ENCODE measurements around the gene DAGLA. TPM values are rescaled to one million over a fixed set of nuclear protein-coding genes. Genes with fewer than 3 reads are reported as not detected.

Gene DAGLA
- total RNA-seq, 1 experiment from 2014 or later = 3.1 TPM

DNA sequence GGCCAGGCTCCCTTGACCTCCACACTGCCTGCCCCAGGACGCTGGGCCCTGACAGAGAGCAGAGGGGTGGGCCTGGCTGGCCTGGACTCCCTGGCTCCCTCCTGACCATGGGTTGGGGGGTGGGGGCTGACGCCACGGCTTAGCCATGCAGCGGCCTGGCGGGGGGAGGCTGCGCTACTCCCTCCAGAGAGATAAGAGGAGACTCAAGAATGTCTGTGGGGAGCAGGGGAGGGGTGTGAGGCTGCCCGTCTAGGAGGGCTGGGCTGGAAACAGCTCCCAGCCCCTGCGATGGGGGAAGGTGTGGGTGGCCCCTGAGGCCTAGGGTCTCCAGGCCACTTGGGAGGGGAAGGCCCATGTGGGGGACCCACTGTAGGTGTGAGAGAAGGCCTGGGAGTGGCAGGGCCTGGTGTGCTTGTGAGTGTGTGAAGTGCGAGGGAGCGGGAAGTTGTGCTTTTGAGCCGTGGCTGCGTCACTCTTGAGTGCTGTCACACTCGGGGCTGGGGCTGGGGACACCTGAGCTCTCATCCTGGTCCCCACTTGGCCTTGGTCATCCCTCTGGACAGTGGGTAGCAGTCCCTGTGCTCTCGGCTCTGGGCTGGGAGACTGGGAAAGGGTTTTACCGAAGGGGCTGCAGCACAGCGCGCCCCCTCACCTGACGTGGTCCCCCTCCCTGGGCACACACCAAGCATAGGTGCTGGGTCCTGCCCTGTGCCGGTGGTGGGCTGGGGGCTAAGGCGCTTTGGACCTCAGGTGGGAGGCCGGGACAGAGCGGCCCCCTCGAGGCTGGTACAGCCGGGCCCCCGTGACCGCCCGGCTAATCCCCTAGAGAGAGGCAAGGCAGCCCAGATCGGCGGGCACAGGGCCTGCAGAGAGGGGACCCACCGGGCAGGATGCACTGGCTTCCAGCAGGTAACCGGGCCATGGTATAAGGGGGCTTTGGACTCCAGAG is 74.6 kb downstream of the DAGLA start:
- Mint-ChIP-seq H3K27ac (no peak overlapping the region), H3K4me3 (no peak overlapping the region), H3K36me3 (no peaks in the 10 kb centered on the region), H3K27me3 (ENCODE audit: low read depth) (peaks cover 34% of the 10 kb centered on the region), H3K9me3 (no peaks in the 10 kb centered on the region), H3K4me1 (peaks cover 22% of the 10 kb centered on the region)
- TF ChIP-seq ZNF423 (CRISPR knock-in tag; IDR thresholded peaks at IDR 0.05) (no peak), FOXK1 (CRISPR knock-in tag; IDR thresholded peaks at IDR 0.05) (no peak), NFATC4 (CRISPR knock-in tag; IDR thresholded peaks at IDR 0.05) (no peak), GTF2I (CRISPR knock-in tag; conservative IDR thresholded peaks at IDR 0.05) (no peak), ESRRA (CRISPR knock-in tag; IDR thresholded peaks at IDR 0.05; ENCODE audit: borderline replicate concordance) (no peak), OVOL2 (CRISPR knock-in tag; IDR thresholded peaks at IDR 0.05; ENCODE audit: borderline replicate concordance) (no peak), GRHL2 (CRISPR knock-in tag; IDR thresholded peaks at IDR 0.05; ENCODE audit: insufficient replicate concordance, severe bottlenecking) (no peak), IRF2 (CRISPR knock-in tag; IDR thresholded peaks at IDR 0.05; ENCODE audit: borderline replicate concordance, low read depth) (no peak), ELF4 (CRISPR knock-in tag; IDR thresholded peaks at IDR 0.05; ENCODE audit: low read depth) (no peak), ATF1 (CRISPR knock-in tag; IDR thresholded peaks at IDR 0.05) (no peak), TP53 (CRISPR knock-in tag; IDR thresholded peaks at IDR 0.05) (no peak), CREB1 (CRISPR knock-in tag; IDR thresholded peaks at IDR 0.05) (no peak), TCF7 (CRISPR knock-in tag; IDR thresholded peaks at IDR 0.05; ENCODE audit: low read depth) (no peak)
- TF ChIP-seq, protein P1, sequence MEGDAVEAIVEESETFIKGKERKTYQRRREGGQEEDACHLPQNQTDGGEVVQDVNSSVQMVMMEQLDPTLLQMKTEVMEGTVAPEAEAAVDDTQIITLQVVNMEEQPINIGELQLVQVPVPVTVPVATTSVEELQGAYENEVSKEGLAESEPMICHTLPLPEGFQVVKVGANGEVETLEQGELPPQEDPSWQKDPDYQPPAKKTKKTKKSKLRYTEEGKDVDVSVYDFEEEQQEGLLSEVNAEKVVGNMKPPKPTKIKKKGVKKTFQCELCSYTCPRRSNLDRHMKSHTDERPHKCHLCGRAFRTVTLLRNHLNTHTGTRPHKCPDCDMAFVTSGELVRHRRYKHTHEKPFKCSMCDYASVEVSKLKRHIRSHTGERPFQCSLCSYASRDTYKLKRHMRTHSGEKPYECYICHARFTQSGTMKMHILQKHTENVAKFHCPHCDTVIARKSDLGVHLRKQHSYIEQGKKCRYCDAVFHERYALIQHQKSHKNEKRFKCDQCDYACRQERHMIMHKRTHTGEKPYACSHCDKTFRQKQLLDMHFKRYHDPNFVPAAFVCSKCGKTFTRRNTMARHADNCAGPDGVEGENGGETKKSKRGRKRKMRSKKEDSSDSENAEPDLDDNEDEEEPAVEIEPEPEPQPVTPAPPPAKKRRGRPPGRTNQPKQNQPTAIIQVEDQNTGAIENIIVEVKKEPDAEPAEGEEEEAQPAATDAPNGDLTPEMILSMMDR (IDR thresholded peaks at IDR 0.05) = no peak
- TF ChIP-seq, protein P2, sequence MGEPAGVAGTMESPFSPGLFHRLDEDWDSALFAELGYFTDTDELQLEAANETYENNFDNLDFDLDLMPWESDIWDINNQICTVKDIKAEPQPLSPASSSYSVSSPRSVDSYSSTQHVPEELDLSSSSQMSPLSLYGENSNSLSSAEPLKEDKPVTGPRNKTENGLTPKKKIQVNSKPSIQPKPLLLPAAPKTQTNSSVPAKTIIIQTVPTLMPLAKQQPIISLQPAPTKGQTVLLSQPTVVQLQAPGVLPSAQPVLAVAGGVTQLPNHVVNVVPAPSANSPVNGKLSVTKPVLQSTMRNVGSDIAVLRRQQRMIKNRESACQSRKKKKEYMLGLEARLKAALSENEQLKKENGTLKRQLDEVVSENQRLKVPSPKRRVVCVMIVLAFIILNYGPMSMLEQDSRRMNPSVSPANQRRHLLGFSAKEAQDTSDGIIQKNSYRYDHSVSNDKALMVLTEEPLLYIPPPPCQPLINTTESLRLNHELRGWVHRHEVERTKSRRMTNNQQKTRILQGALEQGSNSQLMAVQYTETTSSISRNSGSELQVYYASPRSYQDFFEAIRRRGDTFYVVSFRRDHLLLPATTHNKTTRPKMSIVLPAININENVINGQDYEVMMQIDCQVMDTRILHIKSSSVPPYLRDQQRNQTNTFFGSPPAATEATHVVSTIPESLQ (CRISPR knock-in tag; IDR thresholded peaks at IDR 0.05) = no peak
- TF ChIP-seq, protein P3, sequence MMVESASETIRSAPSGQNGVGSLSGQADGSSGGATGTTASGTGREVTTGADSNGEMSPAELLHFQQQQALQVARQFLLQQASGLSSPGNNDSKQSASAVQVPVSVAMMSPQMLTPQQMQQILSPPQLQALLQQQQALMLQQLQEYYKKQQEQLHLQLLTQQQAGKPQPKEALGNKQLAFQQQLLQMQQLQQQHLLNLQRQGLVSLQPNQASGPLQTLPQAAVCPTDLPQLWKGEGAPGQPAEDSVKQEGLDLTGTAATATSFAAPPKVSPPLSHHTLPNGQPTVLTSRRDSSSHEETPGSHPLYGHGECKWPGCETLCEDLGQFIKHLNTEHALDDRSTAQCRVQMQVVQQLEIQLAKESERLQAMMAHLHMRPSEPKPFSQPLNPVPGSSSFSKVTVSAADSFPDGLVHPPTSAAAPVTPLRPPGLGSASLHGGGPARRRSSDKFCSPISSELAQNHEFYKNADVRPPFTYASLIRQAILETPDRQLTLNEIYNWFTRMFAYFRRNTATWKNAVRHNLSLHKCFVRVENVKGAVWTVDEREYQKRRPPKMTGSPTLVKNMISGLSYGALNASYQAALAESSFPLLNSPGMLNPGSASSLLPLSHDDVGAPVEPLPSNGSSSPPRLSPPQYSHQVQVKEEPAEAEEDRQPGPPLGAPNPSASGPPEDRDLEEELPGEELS (CRISPR knock-in tag; IDR thresholded peaks at IDR 0.05) = no peak
- TF ChIP-seq, protein P4, sequence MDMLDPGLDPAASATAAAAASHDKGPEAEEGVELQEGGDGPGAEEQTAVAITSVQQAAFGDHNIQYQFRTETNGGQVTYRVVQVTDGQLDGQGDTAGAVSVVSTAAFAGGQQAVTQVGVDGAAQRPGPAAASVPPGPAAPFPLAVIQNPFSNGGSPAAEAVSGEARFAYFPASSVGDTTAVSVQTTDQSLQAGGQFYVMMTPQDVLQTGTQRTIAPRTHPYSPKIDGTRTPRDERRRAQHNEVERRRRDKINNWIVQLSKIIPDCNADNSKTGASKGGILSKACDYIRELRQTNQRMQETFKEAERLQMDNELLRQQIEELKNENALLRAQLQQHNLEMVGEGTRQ (CRISPR knock-in tag; IDR thresholded peaks at IDR 0.05) = no peak
- TF ChIP-seq, protein P5, sequence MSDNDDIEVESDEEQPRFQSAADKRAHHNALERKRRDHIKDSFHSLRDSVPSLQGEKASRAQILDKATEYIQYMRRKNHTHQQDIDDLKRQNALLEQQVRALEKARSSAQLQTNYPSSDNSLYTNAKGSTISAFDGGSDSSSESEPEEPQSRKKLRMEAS (CRISPR knock-in tag; IDR thresholded peaks at IDR 0.05) = no peak
- TF ChIP-seq, protein P6, sequence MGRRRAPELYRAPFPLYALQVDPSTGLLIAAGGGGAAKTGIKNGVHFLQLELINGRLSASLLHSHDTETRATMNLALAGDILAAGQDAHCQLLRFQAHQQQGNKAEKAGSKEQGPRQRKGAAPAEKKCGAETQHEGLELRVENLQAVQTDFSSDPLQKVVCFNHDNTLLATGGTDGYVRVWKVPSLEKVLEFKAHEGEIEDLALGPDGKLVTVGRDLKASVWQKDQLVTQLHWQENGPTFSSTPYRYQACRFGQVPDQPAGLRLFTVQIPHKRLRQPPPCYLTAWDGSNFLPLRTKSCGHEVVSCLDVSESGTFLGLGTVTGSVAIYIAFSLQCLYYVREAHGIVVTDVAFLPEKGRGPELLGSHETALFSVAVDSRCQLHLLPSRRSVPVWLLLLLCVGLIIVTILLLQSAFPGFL (CRISPR knock-in tag; IDR thresholded peaks at IDR 0.05; ENCODE audit: borderline replicate concordance) = no peak
- TF ChIP-seq, protein P7, sequence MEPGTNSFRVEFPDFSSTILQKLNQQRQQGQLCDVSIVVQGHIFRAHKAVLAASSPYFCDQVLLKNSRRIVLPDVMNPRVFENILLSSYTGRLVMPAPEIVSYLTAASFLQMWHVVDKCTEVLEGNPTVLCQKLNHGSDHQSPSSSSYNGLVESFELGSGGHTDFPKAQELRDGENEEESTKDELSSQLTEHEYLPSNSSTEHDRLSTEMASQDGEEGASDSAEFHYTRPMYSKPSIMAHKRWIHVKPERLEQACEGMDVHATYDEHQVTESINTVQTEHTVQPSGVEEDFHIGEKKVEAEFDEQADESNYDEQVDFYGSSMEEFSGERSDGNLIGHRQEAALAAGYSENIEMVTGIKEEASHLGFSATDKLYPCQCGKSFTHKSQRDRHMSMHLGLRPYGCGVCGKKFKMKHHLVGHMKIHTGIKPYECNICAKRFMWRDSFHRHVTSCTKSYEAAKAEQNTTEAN (CRISPR knock-in tag; IDR thresholded peaks at IDR 0.05) = no peak
- DNase-seq (ENCODE audit: low spot score) (no peak), ATAC-seq (no peak)
- CTCF ChIA-PET = interaction anchor here (0.8 to 3.5 kb wide), 5 partner anchors 11 to 33 kb away, joined by 3 to 23 read pairs (median 8); no protein-coding TSS in a partner anchor
- POLR2A ChIA-PET = no interaction called here

All from WTC11 (cell line).